Stimulated activated CD4-positive, alpha-beta T cell treated with anti-CD3 and anti-CD28 coated beads, Interleukin-12 subunit alpha, Interleukin-12 subunit beta, amount 100 ng/mL, for 24 hours (primary cell): ENCODE data around the gene KDM2B.
A peak's percentile ranks its signal among the peaks of the same experiment; 100 is the strongest.

Experiments used
- DNase-seq, 2 experiments: peaks; one replicate each; pipeline ENCODE4 v3.0.0-alpha.2; 2020; ENCODE audit warnings: low read depth in 2 of 2

The KDM2B gene

DNA sequence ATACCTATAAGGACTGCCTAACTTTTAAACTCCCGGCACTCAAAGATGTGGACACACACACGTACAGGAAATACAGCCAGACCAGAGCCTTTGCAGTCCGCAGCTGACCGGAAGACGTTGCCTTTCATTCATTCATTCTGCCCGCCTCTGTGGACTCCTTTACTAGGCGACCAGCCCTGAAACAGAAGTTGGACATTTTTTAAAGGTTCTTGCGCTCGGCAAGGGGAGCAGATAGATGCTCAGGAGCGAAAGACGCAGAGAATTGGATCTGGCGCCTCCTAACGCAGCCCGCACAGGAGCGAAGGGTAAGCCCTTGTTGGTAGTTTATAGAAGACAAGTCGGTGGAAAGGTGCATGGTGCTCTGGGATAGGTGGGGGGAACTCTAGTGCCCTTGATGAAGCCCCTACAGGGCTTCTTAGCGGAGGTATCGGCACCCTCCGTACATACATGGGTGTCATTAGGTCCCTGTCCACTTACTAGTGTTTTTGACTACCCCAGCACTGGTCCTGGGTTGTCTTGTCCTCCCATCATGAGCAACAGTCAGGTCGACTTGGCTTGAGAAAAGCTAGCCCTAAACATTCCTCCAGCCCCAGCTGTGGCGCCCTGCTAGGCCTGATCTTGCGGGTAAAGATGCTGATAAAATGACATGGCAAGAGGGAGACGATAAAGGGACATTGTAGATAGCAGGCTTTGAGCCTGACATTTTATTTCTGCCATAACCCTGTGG is at the start of gene KDM2B:
KDM2B (minus strand) TSS at position 65 of the 727 bp plus-strand sequence. CDS start 112 bp downstream, outside the sequence.
- DNase-seq = no peak

- DNase-seq = no peak
Observed at GRCh38 chr12:121628536-121628935, 47.7 kb upstream of the KDM2B start.

GRCh38 chr12:121628037-121628436 is 47.2 kb upstream of the KDM2B start:
- no peak for DNase-seq

DNA sequence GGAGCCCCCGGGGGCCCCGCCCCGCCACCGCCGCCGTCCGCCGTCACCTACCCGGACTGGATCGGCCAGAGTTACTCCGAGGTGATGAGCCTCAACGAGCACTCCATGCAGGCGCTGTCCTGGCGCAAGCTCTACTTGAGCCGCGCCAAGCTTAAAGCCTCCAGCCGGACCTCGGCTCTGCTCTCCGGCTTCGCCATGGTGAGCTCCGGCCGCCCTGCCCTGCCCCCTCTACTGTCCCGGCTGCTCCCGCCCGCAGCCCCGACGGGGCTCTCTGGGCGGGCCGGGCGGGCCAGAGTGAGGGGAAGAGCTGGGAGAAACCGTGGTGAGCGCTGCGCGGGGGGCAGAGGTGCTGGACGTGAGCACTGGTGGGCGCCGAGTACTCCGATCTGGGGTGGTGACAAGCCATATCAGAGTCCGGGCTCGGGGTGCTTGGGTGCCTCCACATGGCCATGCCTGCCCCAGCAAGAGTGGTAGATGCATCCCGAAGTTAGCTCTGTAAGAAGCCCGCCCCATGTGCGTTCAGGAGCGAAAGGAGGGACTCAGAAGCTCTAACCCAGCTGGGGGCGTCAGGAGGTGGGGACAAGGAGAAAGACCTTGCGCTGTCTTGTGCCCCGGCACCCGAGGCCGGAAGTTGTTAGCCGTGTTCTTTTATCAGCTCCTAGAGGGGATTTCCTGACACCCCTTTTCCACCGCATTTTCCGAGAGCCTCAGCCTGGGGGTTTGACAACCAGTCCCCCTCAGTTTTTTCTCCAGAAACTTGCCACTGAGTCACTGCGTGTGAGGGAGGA is 46.2 kb upstream of the KDM2B start:
- DNase-seq = peak; percentile 83 to 91

GRCh38 chr12:121626087-121626852 is 45.4 kb upstream of the KDM2B start, which contains the start of gene ORAI1:
ORAI1 (plus strand) TSS chr12:121626530.
- peak; percentile 89 to 96 for DNase-seq

DNA sequence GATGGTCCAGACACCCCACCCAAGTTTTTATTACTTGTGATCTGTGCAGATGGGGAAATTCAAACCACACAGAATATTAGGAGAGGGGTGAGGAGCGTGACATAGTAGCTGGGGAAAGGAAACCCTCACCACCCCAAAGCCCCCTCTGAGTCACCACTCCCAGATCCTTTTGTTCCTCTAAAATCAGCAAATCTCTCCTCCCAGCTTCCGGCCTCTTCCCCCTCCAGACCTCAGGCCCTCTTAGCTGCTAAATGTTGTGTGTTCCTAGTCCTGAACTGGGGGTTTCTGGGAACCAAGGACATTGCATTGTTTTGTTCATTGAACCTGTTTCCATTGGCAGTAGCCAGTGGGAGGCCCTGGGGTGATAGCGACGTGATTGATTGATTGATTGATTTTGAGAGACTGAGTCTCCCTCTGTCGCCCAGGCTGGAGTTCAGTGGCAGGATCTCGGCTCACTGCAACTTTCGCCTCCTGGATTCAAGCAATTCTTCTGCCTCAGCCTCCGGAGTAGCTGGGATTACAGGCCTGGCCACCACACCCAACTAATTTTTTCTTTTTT is 39.6 kb upstream of the KDM2B start:
- no peak for DNase-seq

GRCh38 chr12:121618659-121619233 is 37.9 kb upstream of the KDM2B start:
- DNase-seq = no peak

DNA sequence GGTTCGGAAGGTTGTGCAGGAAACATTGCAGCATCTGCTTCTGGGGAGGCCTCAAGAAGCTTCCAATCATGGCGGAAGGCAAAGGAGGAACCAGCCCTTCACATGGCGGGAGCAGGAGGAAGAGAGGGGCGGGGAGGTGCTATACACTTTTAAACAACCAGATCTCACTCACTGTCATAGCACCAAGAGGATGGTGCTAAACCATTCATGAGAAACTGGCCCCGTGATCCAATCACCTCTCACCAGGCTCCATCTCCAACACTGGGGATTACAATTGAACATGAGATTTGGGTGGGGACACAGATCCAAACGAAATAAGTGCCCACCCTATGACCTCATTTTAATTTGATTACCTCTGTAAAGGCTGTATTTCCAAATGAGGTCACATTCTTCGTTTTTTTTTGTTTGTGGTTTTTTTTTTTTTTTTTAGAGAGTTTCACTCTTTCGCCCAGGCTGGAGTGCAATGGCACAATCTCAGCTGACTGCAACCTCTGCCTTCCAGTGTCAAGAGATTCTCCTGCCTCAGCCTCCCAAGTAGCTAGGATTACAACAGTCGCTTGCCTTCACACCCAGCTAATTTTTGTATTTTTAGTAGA is 34.1 kb upstream of the KDM2B start:
- no peak for DNase-seq

- no peak for DNase-seq
Observed at GRCh38 chr12:121613462-121613861, 32.6 kb upstream of the KDM2B start.

DNA sequence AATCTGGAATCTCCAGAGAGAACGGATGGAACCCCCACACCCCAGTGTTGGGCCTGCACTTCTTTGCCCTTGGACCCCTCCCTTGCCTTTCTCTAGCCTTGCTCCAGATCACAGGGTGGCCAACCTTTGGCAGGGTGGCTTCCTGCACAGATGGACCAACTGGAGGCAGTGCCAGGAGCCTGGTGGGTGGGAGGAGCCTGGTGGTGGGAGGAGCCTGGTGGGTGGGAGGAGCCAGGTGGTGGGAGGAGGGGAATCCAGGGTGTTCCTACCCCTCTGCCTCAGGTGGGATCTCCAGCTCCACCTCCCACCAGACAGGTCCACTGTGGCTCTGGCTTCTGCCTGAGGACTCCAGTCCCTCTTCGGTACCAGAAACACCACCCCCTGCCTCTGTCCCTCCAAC is 30.5 kb upstream of the KDM2B start:
- DNase-seq = no peak

- no peak for DNase-seq
Observed at GRCh38 chr12:121610239-121611149, 29.7 kb upstream of the KDM2B start.

GRCh38 chr12:121608301-121608700 is 27.5 kb upstream of the KDM2B start:
- DNase-seq = no peak

DNA sequence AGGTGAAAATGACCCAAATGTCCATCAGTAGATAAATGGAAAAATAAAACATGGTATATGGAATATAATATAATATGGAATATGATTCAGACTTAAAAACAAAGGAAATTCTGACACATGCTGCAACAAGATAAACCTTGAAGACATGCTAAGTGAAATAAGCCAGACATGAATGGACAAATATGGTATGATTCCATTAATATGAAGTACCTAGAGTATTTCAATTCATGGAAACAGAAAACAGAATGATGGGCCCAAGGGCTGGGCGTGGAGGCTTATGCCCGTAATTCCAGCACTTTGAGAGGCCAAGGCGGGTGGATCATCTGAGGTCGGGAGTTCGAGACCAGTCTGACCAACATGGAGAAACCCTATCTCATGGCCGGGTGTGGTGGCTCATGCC is 22.8 kb upstream of the KDM2B start:
- DNase-seq = no peak

DNA sequence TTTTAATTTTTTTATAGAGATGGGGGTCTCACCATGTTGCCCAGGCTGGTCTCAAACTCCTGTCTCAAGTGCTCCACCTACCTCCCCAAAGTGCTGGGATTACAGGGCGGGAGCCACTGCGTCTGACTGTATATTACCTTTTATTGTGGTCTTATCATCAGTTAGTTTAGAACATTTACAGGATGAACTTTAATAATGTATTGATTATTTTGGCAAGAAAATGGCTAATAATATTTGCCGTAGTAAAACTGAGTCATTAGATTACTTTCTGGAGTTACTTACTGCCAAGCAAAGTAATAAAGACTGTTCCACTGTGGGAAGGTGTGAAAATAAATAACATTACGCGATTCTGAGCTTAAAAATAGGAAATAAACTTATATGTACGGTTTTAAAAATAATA is 21.9 kb upstream of the KDM2B start:
- no peak for DNase-seq

GRCh38 chr12:121600702-121601336 is 20.0 kb upstream of the KDM2B start:
- DNase-seq = no peak

DNA sequence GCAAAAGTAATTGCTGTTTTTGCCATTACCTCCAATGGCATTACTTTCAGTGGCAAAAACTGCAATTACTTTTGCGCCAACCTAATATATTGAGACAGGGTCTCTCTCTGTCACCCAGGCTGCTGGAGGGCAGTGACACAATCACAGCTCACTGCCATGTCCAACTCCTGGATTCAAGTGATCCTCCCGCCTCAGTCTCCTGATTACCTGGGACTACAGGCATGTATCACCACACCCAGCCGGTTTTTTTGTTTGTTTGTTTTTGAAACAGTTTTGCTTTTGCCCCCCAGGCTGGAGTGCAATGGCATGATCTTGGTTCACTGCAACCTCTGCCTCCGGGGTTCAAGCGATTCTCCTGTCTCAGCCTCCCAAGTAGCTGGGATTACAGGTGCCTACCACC is 15.7 kb upstream of the KDM2B start:
- no peak for DNase-seq

DNA sequence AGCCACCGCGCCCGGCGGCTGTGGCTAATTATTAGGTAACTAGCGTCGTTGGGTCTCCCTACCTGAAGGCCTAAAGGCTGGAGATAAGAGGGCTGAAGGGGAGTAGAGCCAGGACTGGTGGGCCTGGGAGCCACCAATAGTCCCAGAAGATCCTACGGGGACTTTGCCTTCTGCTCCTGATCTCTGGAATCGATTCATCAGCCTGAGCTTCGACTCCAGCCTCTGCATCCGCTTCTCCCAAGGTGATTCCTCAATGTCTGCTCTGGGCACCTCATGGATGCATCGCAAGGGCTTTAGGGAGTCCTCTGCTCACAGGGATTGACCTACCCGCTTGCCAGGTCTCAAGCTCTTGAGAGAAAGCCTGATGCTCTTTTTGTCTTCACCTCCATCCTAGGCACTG is 14.7 kb upstream of the KDM2B start:
- no peak for DNase-seq

GRCh38 chr12:121592320-121592719 is 11.5 kb upstream of the KDM2B start:
- no peak for DNase-seq

- DNase-seq = peak in 1 of 2 experiments; percentile 41
Observed at GRCh38 chr12:121590476-121591143, 9.8 kb upstream of the KDM2B start.
